GM19324 (cell line): Measurements from ENCODE around the gene ZNF214.
"Not testable (repeated sequence)": the region's sequence is repeated elsewhere in the genome, so short reads cannot be mapped to it uniquely, and the experiment has no call there.

Experiments
- ATAC-seq: cut with Tn5 transposase; IDR thresholded peaks from one replicate; pipeline ENCODE4 v1.9.1; 2021; ENCODE audit warnings: mild to moderate bottlenecking, moderate library complexity; ENCODE audit not compliant: unreplicated experiment, low FRiP score

Gene ZNF214

DNA sequence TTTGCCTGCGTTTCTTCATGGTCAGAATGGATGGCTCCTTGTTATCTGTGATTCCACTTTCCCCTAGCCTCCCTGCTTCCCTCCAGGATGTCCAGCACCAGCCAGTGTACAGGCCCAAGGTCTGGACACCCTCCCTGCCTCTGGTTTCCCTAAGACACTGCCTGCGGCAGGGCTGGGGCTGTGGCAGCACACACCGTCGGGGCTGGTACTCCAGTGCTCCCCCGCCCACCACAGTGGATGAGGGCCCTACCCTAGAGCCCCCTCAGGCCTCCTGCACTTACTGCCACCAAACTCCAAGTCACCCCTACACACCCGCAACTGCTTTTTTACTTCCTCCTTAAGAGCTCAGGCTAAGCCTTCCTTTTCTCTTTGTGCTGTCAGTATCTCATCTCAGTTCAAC lies 28.9 kb downstream of the ZNF214 start:
- no peak for ATAC-seq

DNA sequence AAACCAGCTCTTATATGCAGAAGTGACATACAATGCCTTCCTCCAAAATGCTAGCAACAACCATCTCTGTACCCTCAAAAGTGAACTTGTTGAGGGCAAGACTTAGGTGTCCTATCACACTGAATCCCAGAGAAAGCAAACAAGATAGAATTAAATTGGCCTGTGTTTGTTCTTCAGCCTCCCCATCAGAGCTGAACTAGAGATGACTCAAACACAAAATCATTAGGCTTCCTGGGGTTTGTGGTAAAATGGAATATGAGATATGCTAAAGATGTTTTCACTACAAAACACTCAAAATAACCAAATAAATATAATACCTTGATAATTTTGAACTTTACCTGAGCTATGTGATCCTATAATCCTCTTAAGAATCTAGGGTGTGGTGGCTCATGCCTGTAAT lies 31.6 kb downstream of the ZNF214 start:
- no peak for ATAC-seq

DNA sequence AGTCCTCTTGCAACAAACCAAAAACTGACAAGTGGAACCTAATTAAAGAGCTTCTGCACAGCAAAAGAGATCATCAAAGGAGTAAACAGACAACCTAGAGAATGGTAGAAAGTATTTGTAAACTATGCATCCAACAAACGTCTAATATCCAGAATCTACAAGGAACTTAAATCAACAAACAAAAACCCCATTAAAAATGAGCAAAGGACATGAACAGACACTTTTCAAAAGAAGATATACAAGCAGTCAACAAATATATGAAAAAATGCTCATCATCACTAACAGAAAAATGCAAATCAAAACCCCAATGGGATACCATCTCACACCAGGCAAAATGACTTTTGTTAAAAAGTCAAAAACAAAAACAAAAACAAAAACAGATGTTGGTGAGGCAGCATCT lies 33.7 kb downstream of the ZNF214 start:
- no peak for ATAC-seq

DNA sequence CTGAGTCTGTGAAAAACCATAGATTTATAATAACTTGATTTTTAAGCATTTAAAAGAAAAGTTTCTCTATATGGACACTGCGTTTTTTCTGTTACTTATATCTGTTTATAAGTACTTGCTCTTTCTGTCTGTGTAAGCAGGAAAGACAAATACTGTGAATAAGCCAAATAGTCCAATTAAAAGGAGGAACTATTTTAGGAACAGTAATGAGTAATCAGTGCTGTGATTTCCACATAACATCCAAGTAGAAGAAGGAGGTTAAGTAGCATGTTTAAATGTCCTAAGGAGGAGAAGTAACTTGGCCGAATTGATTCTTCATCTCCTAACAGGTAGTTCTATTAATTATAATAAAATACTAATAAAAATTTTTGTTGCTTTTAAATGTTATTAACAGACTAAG lies 40.8 kb downstream of the ZNF214 start:
- no peak for ATAC-seq

DNA sequence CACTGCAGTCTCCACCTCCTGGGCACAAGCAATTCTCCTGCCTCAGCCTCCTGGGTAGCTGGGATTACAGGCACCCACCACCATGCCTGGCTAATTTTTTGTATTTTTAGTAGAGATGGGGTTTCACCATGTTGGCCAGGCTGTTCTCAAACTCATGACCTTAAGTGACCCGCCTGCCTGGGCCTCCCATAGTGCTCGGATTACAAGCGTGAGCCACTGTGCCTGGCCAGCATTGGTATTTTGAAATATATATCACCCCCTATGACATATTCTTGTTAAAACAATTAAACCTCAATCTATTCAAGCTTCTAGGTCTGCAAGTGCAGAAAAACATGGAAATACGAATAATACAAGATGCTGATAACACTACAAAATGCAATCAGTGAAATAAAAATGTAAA lies 50.3 kb downstream of the ZNF214 start:
- ATAC-seq: not testable (repeated sequence)

DNA sequence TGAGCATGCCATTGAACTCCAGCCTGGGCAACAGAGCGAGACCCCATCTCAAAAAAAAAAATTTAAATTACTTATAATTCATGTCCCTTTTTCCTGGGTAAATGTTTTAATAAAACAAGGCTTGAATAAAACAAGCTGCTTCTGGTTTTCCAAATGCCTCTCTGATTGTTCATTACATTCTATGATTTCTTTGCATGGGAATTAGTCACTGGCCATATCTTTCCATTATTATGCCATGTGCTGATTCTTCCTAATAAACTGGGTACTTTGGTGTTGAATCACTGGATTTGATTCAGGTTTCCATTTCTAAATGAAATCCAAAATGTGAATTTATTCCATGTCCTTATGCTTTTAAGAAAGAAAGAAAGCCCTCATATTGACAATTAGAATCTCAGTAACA lies 51.3 kb downstream of the ZNF214 start:
- no peak for ATAC-seq

DNA sequence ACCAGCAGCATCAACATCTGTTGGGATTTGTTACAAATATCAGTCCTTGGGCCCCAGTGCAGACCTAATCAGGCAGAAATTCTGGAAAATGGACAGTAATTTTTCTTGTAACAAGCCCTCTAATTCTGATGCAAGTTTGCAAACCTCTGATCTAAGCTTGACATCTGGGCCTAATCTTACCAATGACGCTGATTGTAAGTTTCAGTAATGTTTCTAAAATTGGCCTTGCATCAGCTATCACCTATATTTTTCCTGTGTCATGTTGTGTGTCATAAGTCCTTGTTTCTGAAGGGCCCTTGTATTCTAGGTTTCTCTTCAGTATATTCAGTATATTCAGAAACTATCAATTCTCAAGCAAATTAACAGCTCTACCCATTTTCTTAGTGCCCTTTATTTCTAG lies 57.5 kb downstream of the ZNF214 start:
- peak; percentile 54 for ATAC-seq

DNA sequence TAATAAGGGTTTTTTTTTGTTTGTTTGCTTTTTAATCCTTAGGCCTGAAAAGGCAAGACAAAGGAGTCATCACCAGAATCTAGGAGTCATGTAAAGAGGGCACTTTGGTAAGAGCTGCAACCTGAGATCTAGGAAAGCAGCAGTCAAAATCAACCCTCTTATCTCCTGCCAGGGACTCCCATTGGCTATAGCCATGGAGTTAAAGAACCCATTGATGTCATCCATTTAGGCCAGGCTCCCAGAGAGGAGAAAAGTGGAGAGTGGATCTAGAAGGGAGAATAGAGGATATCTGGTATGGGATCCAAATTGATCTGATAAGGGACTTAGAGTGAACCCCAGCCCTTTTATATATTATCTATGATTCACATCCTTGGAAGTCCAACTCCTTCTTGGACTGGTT lies 58.0 kb downstream of the ZNF214 start:
- ATAC-seq: no peak

DNA sequence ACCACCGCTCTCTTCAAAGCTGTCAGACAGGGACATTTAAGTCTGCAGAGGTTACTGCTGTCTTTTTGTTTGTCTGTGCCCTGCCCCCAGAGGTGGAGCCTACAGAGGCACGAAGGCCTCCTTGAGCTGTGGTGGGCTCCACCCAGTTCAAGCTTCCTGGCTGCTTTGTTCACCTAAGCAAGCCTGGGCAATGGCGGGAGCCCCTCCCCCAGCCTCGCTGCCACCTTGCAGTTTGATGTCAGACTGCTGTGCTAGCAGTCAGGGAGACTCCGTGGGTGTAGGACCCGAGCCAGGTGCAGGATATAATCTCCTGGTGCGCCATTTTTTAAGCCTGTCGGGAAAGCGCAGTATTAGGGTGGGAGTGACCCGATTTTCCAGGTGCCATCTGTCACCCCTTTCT lies 65.9 kb downstream of the ZNF214 start:
- not testable (repeated sequence) for ATAC-seq
